Fibroblast of pulmonary artery (primary cell): ENCODE data around the gene PDCD1LG2.
A peak's percentile ranks its signal among the peaks of the same experiment; 100 is the strongest.
"Not testable (repeated sequence)": the region's sequence is repeated elsewhere in the genome, so short reads cannot be mapped to it uniquely, and the experiment has no call there.

Experiments used
- DNase-seq: peaks from one replicate; pipeline ENCODE4 v3.0.0-alpha.2; 2010; ENCODE audit warnings: low read depth
- H3K4me3 ChIP-seq: replicated peaks from 2 replicates; pipeline ENCODE4 v1.5.1; 2011; ENCODE audit warnings: low read depth, mild to moderate bottlenecking, control low read depth, low read length, moderate library complexity
- TF ChIP-seq, protein P1 (sequence below): IDR thresholded peaks from 2 replicates; pipeline ENCODE4 v1.5.1; 2011; ENCODE audit warnings: mild to moderate bottlenecking, control low read depth, low read length, inconsistent platforms; ENCODE audit errors: missing control alignments

PDCD1LG2 gene

DNA sequence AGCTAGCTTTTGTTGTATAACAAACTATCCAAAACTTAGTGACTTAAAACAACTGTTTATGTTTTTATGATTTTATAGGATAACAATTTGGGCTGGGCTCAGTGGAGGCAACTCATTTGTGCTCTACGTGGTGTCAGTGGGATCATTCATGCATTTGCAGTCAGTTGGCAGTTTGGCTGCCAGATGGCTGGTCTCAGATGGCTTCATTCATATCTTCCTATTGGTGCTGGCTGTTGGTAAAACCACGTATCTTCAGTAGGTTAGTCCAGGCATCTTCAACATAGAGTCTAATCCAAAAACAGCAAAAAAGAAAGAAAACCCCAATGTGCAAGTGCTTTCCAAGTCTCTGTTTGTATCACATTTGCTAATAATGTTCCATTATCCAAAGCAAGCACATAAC is 66.9 kb downstream of the PDCD1LG2 start:
- TF ChIP-seq, protein P1, sequence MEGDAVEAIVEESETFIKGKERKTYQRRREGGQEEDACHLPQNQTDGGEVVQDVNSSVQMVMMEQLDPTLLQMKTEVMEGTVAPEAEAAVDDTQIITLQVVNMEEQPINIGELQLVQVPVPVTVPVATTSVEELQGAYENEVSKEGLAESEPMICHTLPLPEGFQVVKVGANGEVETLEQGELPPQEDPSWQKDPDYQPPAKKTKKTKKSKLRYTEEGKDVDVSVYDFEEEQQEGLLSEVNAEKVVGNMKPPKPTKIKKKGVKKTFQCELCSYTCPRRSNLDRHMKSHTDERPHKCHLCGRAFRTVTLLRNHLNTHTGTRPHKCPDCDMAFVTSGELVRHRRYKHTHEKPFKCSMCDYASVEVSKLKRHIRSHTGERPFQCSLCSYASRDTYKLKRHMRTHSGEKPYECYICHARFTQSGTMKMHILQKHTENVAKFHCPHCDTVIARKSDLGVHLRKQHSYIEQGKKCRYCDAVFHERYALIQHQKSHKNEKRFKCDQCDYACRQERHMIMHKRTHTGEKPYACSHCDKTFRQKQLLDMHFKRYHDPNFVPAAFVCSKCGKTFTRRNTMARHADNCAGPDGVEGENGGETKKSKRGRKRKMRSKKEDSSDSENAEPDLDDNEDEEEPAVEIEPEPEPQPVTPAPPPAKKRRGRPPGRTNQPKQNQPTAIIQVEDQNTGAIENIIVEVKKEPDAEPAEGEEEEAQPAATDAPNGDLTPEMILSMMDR, result no peak
- no peak overlapping the region for H3K4me3 ChIP-seq
- DNase-seq, result no peak

DNA sequence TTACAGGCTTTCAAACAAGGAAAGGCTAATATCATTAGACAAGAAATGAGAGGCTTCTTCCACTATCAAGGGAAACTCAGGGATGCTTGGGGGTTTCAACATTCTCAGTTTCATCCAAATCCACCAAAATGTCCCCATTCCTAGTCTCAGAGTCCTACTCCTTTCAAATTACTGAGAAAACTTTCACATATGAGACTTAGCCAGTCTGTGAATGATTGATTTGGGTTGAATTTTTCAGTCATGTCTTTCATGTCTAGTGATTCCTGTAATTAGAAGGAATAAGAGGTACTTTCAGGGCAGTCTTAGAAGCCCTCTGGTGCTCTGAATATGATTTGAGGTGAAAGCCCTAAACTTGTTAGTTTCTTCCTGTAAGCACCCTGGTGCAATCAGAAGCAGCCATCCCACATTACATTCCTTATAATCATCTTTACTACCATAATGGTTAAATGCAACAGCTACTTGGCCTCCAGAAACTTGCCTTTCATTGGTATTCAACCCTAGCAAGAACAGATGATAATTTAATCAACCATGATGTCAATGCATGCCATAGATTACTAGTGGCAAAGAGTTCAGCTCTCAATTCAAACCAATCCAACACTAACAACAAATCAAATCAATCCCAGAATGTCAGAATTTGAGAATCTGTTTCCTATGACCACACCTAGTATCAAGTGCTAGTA is 67.8 kb downstream of the PDCD1LG2 start:
- TF ChIP-seq, protein P1, result no peak
- DNase-seq, result no peak
- no peak overlapping the region for H3K4me3 ChIP-seq

DNA sequence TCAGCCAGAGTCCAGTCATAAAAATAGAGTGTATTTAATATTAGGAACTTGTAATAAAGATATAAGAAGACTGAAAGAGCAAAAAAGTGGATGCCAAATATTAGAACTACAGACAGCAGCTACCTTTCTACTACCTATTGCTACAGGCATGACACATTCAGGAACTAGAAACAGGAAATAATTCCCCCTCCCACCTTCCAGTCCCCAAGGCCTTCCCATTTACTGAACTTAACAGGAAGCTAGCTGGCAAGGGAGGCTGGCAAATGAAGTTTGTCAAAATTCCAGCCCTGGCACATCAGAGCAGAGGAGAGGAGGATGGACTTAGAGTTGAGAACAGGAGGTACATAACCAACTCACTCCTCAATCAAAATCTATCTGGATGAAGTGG is 68.4 kb downstream of the PDCD1LG2 start:
- DNase-seq, result no peak
- no peak overlapping the region for H3K4me3 ChIP-seq
- TF ChIP-seq, protein P1, result no peak

DNA sequence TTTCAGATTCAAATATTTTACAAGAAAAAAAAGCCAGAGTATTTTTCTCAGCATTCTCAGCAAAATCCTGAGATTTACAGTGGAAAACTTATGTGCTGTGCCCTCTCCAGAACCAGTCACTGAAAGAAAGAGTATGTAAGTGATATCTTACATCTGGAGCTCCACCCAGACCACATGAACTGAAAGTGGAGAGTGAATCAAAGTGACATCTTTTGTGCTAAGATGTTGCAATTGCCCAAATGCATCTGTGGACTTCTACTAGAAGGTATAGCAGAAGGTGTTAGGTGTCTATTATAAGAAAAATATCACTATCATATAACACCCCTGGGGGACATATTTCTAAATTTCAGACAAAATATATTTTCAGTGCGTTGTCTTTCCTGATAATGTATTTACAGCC is 69.5 kb downstream of the PDCD1LG2 start:
- TF ChIP-seq, protein P1, result no peak
- H3K4me3 ChIP-seq, result no peak overlapping the region
- no peak for DNase-seq

DNA sequence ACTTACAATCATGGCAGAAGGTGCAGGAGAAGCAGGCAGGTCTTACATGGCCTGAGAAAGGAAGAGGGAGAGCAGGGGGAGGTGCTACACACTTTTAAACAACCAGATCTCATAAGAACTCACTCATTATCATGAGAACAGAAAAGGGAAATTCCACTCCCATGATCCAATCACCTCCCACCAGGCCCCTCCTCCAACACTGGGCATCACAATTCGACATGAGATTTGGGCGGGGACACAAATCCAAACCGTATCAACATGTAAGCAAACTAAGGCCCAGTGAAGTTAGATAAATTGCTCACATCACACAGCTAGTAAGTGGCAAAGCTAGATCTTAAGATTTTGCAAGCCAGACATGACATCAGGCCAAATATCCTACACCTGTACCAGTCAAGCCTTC is 70.3 kb downstream of the PDCD1LG2 start:
- no peak overlapping the region for H3K4me3 ChIP-seq
- no peak for DNase-seq
- TF ChIP-seq, protein P1, result no peak

DNA sequence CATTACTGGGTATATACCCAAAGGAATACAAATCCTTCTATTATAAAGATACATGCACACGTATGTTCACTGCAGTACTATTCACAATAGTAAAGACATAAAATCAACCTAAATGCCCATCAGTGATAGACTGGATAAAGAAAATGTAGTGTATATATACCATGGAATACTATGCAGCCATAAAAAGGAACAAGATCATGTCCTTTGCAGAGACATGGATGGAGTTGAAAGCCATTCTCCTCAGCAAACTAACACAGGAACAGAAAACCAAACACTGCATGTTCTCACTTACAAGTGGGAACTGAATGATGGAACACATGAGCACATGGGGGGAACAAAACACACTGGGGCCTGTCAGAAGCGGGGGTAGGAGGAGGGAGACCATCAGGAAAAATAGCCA is 71.4 kb downstream of the PDCD1LG2 start:
- DNase-seq, H3K4me3 ChIP-seq: not testable (repeated sequence)

DNA sequence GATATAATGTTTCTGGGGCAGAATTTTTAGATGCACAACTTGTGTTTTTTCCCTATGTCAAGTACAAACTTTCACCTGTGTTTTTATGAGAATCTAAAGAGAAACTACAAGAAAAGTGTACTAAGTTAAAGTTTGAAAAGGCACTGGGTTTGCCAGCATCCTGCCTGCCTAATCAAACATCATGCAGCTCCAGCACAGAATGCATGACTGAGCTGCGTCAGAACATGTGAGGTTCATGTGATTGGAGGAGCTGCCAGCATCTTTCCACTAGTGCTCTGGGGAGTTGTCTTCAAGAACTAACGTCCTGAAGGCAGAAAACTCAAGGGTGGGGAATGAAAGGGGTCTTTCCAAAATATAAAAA is 72.5 kb downstream of the PDCD1LG2 start:
- peak; percentile 88 for DNase-seq
- no peak overlapping the region for H3K4me3 ChIP-seq
- TF ChIP-seq, protein P1, result no peak
